ENCODE results near the gene USP12.

- TF ChIP-seq CTCF (IDR thresholded peaks at IDR 0.05; ENCODE audit: insufficient read depth, low read depth, low read length) (no peak), EZH2 (IDR thresholded peaks at IDR 0.05; ENCODE audit: insufficient read depth, low read length) (no peak)
Observed at GRCh38 chr13:27112006-27112405, 59.6 kb downstream of the USP12 start.

Measured in astrocyte (in vitro differentiated cells and primary cell).